Activated CD4-positive, CD25-positive, alpha-beta regulatory T cell treated with anti-CD3 and anti-CD28 coated beads, Interleukin-2, amount 50 U/mL, for 24 hours (primary cell): ENCODE results near the gene PARP15.
"Not testable (repeated sequence)": the region's sequence is repeated elsewhere in the genome, so short reads cannot be mapped to it uniquely, and the experiment has no call there.

Experiments used
- ATAC-seq, 2 donors: fragments of 150-1000 bp; cut with Tn5 transposase; one replicate each; pipeline ENCODE4 v1.10.0; 2021; ENCODE audit warnings: mild to moderate bottlenecking in 1 of 2, moderate library complexity in 1 of 2

The PARP15 gene

GRCh38 chr3:122671553-122671952 is 94.1 kb downstream of the PARP15 start:
- no peak for ATAC-seq

GRCh38 chr3:122674339-122674738 is 96.9 kb downstream of the PARP15 start:
- ATAC-seq: no peak

- no peak for ATAC-seq
Measured at GRCh38 chr3:122676759-122677158, 99.3 kb downstream of the PARP15 start.

GRCh38 chr3:122677216-122677615 is 99.8 kb downstream of the PARP15 start:
- ATAC-seq: no peak

GRCh38 chr3:122678506-122678905 is 101.1 kb downstream of the PARP15 start:
- no peak for ATAC-seq

- ATAC-seq: peak; percentile 52 to 62
Measured at GRCh38 chr3:122679085-122679881, 101.8 kb downstream of the PARP15 start.

GRCh38 chr3:122679882-122680474 is 102.5 kb downstream of the PARP15 start:
- peak; percentile 42 to 45 for ATAC-seq

GRCh38 chr3:122680475-122681283 is 103.2 kb downstream of the PARP15 start, which contains the start of gene PARP14:
Gene PARP14, plus strand, starts transcription at chr3:122680839. Its CDS starts 45 bp downstream, at chr3:122680884.
- peak; percentile 65 to 74 for ATAC-seq

GRCh38 chr3:122681284-122681973 is 104.0 kb downstream of the PARP15 start:
- ATAC-seq: no peak

GRCh38 chr3:122681974-122682409 is 104.5 kb downstream of the PARP15 start:
- ATAC-seq: no peak

GRCh38 chr3:122682778-122683411 is 105.4 kb downstream of the PARP15 start:
- not testable (repeated sequence) for ATAC-seq

GRCh38 chr3:122687298-122687697 is 109.8 kb downstream of the PARP15 start:
- ATAC-seq: no peak
